NCI-H82 treated with DMSO at 0.1 percent for 48 hours (cell line): Measurements from ENCODE around the gene ZBTB7C.
"Not testable (repeated sequence)": the region's sequence is repeated elsewhere in the genome, so short reads cannot be mapped to it uniquely, and the experiment has no call there.

Source experiments
- DNase-seq: peaks from one replicate; lab custom pipeline; 2025; ENCODE audit not compliant: unreplicated experiment; lab: John Stamatoyannopoulos, UW

ZBTB7C gene

GRCh38 chr18:48303883-48304282 lies 105.3 kb downstream of the ZBTB7C start:
- DNase-seq: no peak

GRCh38 chr18:48302736-48303135 lies 106.4 kb downstream of the ZBTB7C start:
- DNase-seq: no peak

- no peak for DNase-seq
These were observed 108.7 kb downstream of the ZBTB7C start for GRCh38 chr18:48300463-48300961.

GRCh38 chr18:48297139-48297538 lies 112.0 kb downstream of the ZBTB7C start:
- no peak for DNase-seq

- no peak for DNase-seq
These were observed 112.6 kb downstream of the ZBTB7C start for GRCh38 chr18:48296581-48296980.

- no peak for DNase-seq
These were observed 113.4 kb downstream of the ZBTB7C start for GRCh38 chr18:48295586-48296311.

GRCh38 chr18:48294899-48295585 lies 114.1 kb downstream of the ZBTB7C start:
- no peak for DNase-seq

- no peak for DNase-seq
These were observed 115.0 kb downstream of the ZBTB7C start for GRCh38 chr18:48293954-48294898.

- DNase-seq: no peak
These were observed 116.3 kb downstream of the ZBTB7C start for GRCh38 chr18:48292782-48293424.

GRCh38 chr18:48292229-48292628 lies 117.0 kb downstream of the ZBTB7C start:
- no peak for DNase-seq

- DNase-seq: no peak
These were observed 118.8 kb downstream of the ZBTB7C start for GRCh38 chr18:48290162-48290926.

GRCh38 chr18:48284743-48285142 lies 124.4 kb downstream of the ZBTB7C start:
- no peak for DNase-seq

GRCh38 chr18:48284011-48284410 lies 125.2 kb downstream of the ZBTB7C start:
- DNase-seq: not testable (repeated sequence)

GRCh38 chr18:48281460-48281859 lies 127.7 kb downstream of the ZBTB7C start:
- not testable (repeated sequence) for DNase-seq

- no peak for DNase-seq
These were observed 129.9 kb downstream of the ZBTB7C start for GRCh38 chr18:48279312-48279711.

GRCh38 chr18:48278081-48278480 lies 131.1 kb downstream of the ZBTB7C start:
- no peak for DNase-seq

GRCh38 chr18:48274301-48274700 lies 134.9 kb downstream of the ZBTB7C start:
- no peak for DNase-seq

- no peak for DNase-seq
These were observed 138.3 kb downstream of the ZBTB7C start for GRCh38 chr18:48270929-48271328.

- no peak for DNase-seq
These were observed 143.9 kb downstream of the ZBTB7C start for GRCh38 chr18:48265328-48265727.
